GM18517 (cell line): ENCODE data around the gene IFIT2.
"Not testable (repeated sequence)": the region's sequence is repeated elsewhere in the genome, so short reads cannot be mapped to it uniquely, and the experiment has no call there.

ENCODE experiments used
- ATAC-seq: cut with Tn5 transposase; IDR thresholded peaks from one replicate; pipeline ENCODE4 v1.9.1; 2021; ENCODE audit warnings: mild to moderate bottlenecking, moderate library complexity; ENCODE audit not compliant: unreplicated experiment

The IFIT2 gene

DNA sequence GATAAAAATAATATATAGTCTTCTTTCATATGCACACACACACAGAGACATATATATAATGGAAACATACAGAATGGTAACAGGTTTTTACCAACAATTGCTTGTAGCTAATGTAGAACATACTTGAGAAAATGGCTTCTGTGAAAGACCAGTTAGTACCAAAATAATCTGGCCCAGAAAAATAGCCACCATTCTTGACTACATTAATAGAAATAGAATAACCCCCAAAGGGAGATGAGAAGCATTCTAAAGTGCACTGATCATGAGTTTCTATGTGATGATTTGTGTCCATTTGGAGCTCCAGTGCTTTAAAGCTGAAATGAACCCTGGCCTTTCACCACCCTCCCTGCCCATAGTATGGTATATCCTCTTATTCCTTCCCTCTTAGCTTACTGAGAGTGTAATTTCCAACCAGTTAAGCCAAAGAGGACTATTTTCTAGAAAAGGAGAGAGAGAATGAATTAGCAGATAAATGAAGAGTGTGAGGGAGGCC, 22.9 kb upstream of the IFIT2 start:
- ATAC-seq: no peak

DNA sequence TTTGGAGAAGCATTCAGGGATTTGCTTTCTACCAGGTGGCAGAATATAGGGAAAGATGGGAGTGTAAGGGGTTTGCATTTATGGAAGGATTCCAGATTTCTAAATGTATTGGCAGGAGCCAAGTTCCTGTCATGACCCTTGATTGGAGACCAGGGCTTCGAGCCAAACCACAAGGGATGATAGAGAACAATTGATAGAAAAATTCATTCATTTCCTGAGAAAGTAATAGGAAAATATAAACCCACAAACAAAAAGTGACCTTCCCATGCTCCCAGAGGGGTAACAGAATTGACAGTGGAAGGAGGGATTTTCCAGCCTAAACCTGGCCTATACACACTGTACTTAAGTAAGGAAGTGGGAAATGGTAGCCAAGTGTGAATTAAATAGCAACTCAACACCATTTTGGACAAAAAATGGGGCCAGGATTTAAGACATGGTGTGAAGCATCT, 22.4 kb upstream of the IFIT2 start:
- ATAC-seq: no peak

GRCh38 chr10:89280508-89280907, 21.3 kb upstream of the IFIT2 start:
- no peak for ATAC-seq

DNA sequence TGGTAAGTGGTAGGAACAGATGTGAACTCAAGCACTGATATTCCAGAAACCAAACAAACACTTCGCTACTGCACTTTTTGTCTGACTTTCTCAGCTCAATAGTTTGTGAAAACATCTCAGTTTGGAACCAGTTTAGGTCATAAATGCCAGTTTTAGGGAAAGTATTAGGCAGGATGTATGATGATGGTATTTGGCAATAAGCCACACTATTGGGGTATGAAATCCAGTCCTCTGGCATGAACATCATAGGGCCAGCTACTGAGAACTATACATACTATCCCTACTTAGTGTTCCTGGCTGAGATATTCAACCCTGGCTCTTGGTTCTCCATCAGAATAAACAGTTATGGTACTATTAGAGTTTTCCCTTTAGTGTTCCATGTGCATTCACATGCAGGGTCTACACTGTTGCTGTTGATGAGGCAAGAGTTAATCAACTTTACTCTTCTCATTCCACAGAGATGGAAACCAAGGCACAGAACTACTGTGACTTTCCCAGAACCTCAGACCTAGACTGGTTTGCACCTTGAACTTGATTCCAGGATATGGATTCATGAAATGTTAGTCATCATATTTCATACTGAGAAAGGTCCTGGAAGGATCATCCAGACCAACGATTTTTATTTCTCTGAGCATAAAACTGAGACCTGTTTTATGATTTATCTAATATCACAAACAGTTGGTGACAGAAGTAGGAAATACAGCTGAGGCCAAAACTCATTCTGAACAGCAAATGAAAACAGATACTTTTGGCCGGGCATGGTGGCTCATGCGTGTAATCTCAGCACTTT, 20.0 kb upstream of the IFIT2 start:
- no peak for ATAC-seq

DNA sequence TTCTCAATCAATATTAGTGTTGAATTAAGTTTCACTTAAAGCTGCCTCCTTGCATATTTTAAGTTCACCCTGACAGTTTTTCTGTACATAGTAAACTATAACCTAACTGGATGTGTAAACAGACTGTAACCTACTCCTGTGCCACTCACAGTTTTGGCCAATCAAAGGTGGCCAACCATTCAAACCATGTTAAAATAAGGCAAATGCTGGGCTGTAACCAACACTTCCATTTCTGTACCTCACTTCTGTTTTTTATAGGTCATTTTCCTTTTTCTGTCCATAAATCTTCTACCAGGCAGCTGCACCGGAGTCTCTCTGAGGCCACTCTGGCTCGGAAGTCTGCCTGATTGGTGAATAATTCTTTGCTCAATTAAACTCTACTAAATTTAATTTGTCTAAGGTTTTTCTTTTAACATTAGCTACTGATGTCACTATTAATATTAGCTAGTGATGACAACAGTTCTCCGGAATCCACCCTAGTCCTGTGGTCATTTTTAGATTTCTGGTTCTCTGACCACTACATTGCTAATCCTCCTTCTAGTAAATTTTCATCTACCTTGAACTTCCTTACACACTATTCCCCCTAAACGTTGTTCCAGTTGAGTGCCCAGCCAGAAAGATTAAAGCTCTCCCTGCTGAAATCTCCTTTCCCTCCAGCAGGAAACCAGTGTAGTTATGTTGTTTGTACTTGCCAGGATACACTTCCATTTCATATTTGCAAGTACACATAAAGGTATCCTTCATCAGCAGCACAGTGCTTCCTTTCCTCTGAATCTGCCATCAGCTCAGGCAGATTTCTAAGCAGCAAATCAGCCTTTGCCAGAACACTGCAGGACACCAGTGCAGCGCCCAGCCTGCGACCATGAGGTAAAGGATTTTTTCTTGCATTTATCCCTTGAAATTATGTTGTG, 18.6 kb upstream of the IFIT2 start:
- no peak for ATAC-seq

DNA sequence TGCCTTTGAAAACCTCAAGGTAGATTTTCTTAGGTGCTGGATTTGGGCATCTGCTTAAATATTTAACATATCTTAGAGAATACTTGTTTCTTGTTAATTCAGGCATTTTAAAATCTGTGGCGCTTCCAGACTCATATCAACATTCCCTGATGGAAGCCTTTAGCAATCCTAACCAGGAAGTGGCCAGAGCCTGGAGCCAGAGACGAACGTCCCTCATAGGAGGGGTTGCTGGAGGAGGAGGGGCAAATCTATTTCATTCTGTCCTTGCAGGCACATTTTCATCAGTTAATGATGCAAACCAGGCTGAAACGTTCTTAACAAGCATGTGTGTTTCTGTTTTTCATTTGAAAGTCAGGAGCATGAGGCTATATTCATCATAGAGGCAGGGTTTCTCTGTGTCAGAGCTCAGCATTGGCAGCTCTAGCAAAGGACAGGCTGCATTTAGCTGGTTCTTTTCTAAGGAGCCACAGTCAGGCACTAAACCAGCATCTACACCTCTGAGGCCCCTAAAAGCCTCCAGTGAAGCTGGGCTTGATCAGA, 17.8 kb upstream of the IFIT2 start:
- no peak for ATAC-seq

- not testable (repeated sequence) for ATAC-seq
These were observed 17.1 kb upstream of the IFIT2 start for GRCh38 chr10:89284711-89285110.

DNA sequence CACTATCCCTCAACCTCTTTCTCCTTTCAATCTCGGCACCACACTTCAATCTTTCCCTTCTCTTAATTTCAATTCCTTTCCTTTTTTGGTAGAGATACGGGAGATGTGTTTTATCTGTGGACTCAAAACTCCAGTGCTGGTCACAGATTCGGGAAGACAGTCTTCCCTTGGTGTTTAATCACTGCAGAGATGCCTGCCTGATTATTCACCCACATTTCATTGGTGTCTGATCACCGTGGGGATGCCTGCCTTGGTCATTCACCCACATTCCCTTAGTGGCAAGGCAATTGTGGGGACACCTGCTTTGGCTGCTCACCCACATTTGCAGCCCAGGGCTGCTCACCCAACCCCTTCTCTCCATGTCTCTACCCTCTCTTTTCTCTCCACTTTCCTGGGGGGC, 16.5 kb upstream of the IFIT2 start:
- ATAC-seq: not testable (repeated sequence)

DNA sequence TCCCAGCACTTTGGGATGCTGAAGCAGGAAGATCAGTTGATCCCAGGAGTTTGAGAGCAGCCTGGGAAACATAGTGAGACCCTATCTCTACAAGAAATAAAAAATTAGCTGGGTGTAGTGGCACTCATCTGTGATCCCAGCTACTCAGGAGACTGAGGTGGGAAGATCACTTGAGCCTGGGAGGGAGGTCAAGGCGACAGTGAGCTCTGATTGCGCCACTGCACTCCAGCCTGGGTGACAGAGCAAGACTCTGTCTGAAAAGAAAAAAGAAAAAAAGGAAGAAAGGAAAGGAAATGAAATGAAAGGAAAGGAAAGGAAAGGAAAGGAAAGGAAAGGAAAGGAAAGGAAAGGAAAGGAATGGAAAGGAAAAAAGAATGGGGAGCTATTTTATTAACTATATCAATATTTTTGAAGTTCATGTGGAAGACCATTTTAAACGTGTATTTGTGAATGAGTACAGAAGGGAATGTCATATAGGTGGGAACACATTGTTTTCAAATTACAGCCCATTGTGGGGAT, 7.1 kb upstream of the IFIT2 start:
- no peak for ATAC-seq

DNA sequence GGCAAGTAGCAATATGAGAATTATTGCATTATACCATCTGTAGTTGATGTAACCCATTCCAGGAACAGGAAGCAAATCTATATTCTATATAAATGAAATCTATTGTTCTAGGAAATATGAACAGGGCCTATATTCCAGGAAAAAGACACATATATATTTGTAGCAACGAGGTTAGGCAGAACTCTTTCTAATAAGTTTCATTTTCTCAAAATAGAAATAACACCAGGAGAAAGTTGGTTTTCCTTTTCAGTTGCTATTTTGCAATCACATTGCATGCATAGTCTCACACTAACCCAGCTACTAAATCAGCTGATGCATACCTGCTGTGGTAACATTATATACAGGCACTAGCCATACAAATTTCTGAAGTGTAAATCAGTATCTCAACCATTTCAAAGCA, 6.2 kb upstream of the IFIT2 start:
- no peak for ATAC-seq

DNA sequence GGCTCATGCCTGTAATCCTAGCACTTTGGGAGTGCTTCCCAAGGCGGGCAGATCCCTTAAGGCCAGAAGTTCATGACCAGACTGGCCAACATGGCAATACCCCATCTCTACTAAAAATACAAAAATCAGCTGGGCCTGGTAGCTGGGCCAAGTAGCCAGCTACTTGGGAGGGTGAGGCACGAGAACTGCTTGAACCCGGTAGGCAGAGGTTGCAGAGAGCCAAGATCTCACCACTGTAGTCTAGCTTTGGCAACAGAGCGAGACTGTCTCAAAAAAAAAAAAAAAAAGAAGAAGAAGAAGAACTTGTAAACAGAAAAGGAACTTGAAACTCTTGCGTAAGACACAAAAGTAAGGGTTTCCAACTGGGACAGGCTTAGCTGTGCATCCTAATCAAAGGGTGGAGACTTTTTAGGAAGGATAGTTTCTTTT, 5.6 kb upstream of the IFIT2 start:
- ATAC-seq: no peak

DNA sequence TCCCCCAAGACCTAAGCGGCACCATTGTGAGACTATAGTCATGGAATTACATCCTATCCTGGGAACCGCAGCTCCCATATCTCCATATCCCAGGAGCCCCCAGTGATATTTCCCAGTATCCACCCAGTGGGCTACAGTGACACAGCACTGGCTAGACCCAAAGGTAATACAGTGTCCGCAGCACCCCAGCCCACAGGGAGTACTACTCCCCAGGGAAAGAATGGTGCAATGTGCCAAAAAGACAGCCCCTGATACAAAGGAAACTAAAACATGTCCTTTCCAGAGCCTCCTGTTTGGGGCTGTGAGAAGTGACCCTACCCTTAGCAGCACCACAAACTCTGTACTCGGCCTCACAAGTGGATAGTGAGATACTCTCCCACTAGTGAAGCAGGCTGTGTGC, 4.5 kb upstream of the IFIT2 start:
- no peak for ATAC-seq

GRCh38 chr10:89297791-89298190, 4.1 kb upstream of the IFIT2 start:
- no peak for ATAC-seq

DNA sequence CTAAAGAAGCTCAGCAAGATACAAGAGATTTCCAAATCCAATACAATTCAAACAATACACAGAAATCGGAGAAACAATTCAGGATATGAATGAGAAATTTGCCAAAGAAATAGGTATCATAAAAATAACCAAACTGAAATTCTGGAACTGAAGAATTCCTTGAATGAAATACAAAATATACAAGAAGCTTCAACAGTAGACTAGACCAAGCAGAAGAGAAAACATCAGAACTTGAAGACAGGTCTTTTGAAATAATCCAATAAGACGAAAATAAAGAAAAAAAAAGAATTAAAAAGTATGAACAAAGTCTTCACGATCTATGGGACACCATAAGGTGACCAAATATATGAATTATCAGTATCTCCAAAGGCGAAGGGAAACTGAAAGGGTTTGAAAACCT, 2.8 kb upstream of the IFIT2 start:
- no peak for ATAC-seq

- peak; percentile 28 for ATAC-seq
These were observed 614 bp upstream of the IFIT2 start for GRCh38 chr10:89301232-89301631.

DNA sequence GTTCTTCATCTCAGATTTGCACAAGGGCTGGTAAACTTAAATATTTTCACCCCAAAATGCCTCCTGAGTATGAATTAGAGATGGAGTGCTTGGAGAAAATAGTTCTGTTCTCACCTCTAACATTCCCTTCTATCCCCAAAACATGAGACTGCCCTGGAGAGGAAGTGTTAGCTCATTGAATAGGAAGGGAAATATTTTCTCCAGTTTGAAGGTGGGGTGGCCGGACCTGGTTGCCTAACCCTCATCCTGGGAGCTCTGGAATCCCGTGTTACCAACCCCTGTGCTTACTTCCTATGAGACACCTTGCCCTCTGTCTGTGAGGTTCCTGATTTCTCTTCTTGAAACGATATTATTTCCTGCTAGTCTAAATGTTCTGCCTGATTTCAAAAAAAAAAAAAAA, 779 bp downstream of the IFIT2 start:
- no peak for ATAC-seq

DNA sequence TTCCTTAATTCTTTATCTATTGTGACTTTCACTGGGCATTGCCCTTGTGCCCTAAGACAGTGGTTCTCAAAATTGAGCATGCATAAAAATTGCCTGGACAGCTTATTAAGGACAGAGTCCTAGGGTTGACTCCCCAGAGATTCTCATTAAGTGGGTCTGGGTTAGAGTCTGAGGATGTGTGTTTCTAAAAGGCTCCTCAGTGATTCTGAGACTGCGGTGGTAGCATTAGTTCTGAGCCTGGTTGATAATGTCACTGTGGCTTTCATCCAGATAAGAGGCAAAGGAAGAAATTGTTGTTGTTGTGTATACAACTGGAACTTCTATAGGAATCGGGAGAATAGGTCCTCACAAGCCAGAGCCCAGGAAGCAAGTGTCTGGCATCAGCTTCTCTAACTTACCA, 1.3 kb downstream of the IFIT2 start:
- no peak for ATAC-seq

DNA sequence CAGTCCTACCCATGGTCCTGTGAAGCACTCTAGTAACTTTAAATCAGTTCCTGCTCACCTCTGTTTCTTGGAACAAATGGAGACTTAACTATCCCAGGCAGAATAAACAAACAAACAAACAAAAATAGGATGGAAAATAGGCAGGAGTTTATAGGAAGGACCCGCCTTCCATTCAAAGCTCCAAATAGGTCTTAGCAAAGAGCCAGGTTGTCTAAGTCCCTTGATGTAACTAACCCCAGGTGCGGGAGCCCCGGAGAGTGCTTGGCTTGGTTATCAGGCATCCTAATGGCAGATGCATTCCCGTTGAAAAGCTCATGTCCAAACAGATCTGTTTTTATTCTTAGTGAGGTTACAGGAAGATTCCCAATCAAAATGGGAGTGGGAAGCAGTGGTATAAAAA, 2.2 kb downstream of the IFIT2 start:
- no peak for ATAC-seq

- no peak for ATAC-seq
These were observed 2.6 kb downstream of the IFIT2 start for GRCh38 chr10:89304446-89304845.

GRCh38 chr10:89304925-89305324, 3.1 kb downstream of the IFIT2 start:
- ATAC-seq: no peak

DNA sequence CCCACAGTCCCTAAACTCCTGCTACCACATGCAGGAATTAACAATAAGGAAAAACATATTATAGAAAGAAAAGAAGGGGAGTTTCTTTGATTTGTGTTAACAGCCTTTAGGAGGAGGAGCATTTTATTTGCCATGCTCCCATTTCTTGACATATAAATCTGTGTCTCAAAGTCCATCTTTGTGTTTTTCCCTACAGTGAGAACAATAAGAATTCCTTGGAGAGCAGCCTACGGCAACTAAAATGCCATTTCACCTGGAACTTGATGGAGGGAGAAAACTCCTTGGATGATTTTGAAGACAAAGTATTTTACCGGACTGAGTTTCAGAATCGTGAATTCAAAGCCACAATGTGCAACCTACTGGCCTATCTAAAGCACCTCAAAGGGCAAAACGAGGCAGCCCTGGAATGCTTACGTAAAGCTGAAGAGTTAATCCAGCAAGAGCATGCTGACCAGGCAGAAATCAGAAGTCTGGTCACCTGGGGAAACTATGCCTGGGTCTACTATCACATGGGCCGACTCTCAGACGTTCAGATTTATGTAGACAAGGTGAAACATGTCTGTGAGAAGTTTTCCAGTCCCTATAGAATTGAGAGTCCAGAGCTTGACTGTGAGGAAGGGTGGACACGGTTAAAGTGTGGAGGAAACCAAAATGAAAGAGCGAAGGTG, 4.1 kb downstream of the IFIT2 start:
- no peak for ATAC-seq
